Thyroid gland (tissue), 4 donors: ENCODE data around the gene ST8SIA2. TPM values are rescaled to one million over a fixed set of nuclear protein-coding genes. Genes with fewer than 3 reads are reported as not detected.

ENCODE experiments used
- DNase-seq, 2 donors: peaks; one replicate each; pipeline ENCODE4 v3.0.0-alpha.2; 2019
- H3K27ac ChIP-seq, 3 donors: fragments of 200-600 bp; sonication (generic); 1 replicate in 2 of 3; 2 replicates in 1 of 3; pipeline ENCODE4 v1.5.1; 2016 to 2019; ENCODE audit warnings: mild to moderate bottlenecking in 1 of 3, moderate library complexity in 1 of 3
- H3K27me3 ChIP-seq: fragments of 200-600 bp; sonication (generic); one replicate; pipeline ENCODE4 v1.5.1; 2019
- H3K36me3 ChIP-seq, 2 donors: fragments of 200-600 bp; sonication (generic); one replicate each; pipeline ENCODE4 v1.5.1; 2016 to 2019
- H3K4me1 ChIP-seq, 2 donors: fragments of 200-600 bp; sonication (generic); one replicate each; pipeline ENCODE4 v1.5.1; 2017 to 2019
- H3K4me3 ChIP-seq, 3 donors: fragments of 200-600 bp; sonication (generic); replicated peaks in 1 of 3; 1 replicate in 2 of 3; 2 replicates in 1 of 3; pipeline ENCODE4 v1.5.1; 2016; ENCODE audit warnings: mild to moderate bottlenecking in 1 of 3
- H3K9me3 ChIP-seq: fragments of 200-600 bp; sonication (generic); one replicate; pipeline ENCODE4 v1.5.1; 2017
- POLR2A ChIP-seq, 2 donors: fragments of 450-650 bp; IDR thresholded peaks; one replicate each; pipeline ENCODE4 v1.6.1; 2017; ENCODE audit warnings: antibody characterized with exemption in 2 of 2, mild to moderate bottlenecking in 2 of 2, moderate library complexity in 1 of 2
- WGBS, 2 donors: methylation state at CpG; one replicate each; pipeline ENCODE4 v1.1.5; 2017; 5-methylcytosine and 5-hydroxymethylcytosine counted together
- intact Hi-C: fragments of 100-400 bp; cut with DNase I; formaldehyde crosslinking; loops from one replicate; pipeline ENCODE4 v1.15.1; 2023
- total RNA-seq, 4 donors: library from RNA; depleted of rRNA; stranded (reverse); fragments of >200 nt; gene quantifications; one replicate each; pipeline ENCODE4 v1.2.3, GENCODE V29; 2016
- TF ChIP-seq, protein P1 (sequence below), 6 experiments: fragments of 200-600 bp in 3 of 6; fragments of 450-650 bp in 3 of 6; sonication (generic) in 3 of 6; IDR thresholded peaks; one replicate each; pipeline ENCODE4 v1.5.1; 2016 to 2019; ENCODE audit warnings: antibody characterized with exemption in 6 of 6, mild to moderate bottlenecking in 2 of 6, inconsistent platforms in 1 of 6, moderate library complexity in 1 of 6

Gene ST8SIA2
- total RNA-seq, 4 donors from 2014 or later: under 0.01 to 4.3 TPM; not detected in 2

GRCh38 chr15:92502930-92503857 is 109.5 kb downstream of the ST8SIA2 start:
- H3K4me3 ChIP-seq: no peak overlapping the region
- H3K27me3 ChIP-seq: no peaks in the 10 kb centered on the region
- no peaks in the 10 kb centered on the region for H3K9me3 ChIP-seq
- H3K4me1 ChIP-seq: no peaks in the 10 kb centered on the region
- no peak overlapping the region for H3K27ac ChIP-seq
- intact Hi-C loops: no loop called here
- H3K36me3 ChIP-seq: no peaks in the 10 kb centered on the region
- DNase-seq: no peak
- WGBS, 2 donors: 77 to 80% methylated on average over 5 of the region's 5 CpGs
- TF ChIP-seq, protein P1, sequence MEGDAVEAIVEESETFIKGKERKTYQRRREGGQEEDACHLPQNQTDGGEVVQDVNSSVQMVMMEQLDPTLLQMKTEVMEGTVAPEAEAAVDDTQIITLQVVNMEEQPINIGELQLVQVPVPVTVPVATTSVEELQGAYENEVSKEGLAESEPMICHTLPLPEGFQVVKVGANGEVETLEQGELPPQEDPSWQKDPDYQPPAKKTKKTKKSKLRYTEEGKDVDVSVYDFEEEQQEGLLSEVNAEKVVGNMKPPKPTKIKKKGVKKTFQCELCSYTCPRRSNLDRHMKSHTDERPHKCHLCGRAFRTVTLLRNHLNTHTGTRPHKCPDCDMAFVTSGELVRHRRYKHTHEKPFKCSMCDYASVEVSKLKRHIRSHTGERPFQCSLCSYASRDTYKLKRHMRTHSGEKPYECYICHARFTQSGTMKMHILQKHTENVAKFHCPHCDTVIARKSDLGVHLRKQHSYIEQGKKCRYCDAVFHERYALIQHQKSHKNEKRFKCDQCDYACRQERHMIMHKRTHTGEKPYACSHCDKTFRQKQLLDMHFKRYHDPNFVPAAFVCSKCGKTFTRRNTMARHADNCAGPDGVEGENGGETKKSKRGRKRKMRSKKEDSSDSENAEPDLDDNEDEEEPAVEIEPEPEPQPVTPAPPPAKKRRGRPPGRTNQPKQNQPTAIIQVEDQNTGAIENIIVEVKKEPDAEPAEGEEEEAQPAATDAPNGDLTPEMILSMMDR (IDR thresholded peaks at IDR 0.05): no peak
- no peak for TF ChIP-seq POLR2A (IDR thresholded peaks at IDR 0.05)

DNA sequence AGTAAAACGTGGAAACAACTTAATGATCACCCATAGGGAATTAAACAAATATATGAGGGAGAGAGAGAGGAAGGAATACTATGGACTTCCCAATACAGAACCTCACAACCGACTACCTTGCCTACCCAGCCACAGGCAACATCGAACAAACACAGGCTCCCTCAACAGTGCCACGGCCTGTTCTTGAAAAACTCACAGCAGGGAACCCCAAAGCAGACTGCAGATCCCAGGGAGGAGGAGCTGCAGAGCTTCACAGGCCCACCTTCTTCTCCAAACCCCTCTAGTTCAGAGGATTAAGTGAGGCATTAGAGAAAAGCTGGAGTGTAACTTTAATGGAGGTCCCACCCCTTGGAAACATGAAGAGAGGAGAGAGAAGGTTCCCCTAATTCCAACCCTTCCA is 110.2 kb downstream of the ST8SIA2 start:
- Histone ChIP-seq H3K36me3 (no peaks in the 10 kb centered on the region), H3K27me3 (no peaks in the 10 kb centered on the region), H3K4me3 (no peak overlapping the region), H3K27ac (no peak overlapping the region), H3K9me3 (no peaks in the 10 kb centered on the region), H3K4me1 (no peaks in the 10 kb centered on the region)
- DNase-seq: no peak
- TF ChIP-seq, protein P1 (IDR thresholded peaks at IDR 0.05): no peak
- TF ChIP-seq POLR2A (IDR thresholded peaks at IDR 0.05): no peak
- 50 to 66% methylated on average over 4 of the region's 4 CpGs for WGBS, 2 donors
- intact Hi-C loops: no loop called here

DNA sequence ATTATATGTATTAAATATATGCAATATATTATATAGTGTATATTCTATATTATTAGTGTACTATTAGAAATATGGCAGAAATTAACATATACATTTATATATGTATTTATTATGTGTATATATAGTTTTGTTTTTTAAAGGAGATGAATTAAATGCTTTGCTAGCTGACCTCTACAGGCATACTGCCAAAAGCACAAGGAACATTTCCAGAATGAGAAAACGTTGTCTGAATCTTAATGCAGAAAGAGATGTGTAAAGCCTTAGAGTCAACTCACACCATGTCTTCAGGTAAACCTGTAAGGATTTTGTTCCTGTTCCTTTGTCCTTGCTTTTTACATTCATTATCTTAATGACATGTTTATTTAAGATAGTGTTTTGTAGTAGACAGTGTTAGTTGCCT is 111.9 kb downstream of the ST8SIA2 start:
- Histone ChIP-seq H3K27ac (no peak overlapping the region), H3K4me1 (no peaks in the 10 kb centered on the region)
- DNase-seq: no peak

GRCh38 chr15:92506506-92506905 is 112.8 kb downstream of the ST8SIA2 start:
- H3K27ac ChIP-seq: no peak overlapping the region

More for the DNA sequence above, 111.9 kb downstream of the ST8SIA2 start:
- H3K27me3 ChIP-seq: no peaks in the 10 kb centered on the region
- H3K36me3 ChIP-seq: no peaks in the 10 kb centered on the region
- no peaks in the 10 kb centered on the region for H3K9me3 ChIP-seq
- TF ChIP-seq, protein P1 (IDR thresholded peaks at IDR 0.05): no peak
- TF ChIP-seq POLR2A (IDR thresholded peaks at IDR 0.05): no peak
- no peak overlapping the region for H3K4me3 ChIP-seq
- 10 to 39% methylated on average over 1 of the region's 1 CpG for WGBS, 2 donors
- intact Hi-C loops: no loop called here

More at GRCh38 chr15:92506506-92506905, 112.8 kb downstream of the ST8SIA2 start:
- H3K27me3 ChIP-seq: no peaks in the 10 kb centered on the region
- H3K4me1 ChIP-seq: no peaks in the 10 kb centered on the region
- no peaks in the 10 kb centered on the region for H3K9me3 ChIP-seq
- DNase-seq: no peak
- no peak for TF ChIP-seq POLR2A (IDR thresholded peaks at IDR 0.05)
- TF ChIP-seq, protein P1 (IDR thresholded peaks at IDR 0.05): no peak
- 75 to 76% methylated on average over 4 of the region's 4 CpGs for WGBS, 2 donors
- H3K4me3 ChIP-seq: no peak overlapping the region
- intact Hi-C loops: no loop called here
- H3K36me3 ChIP-seq: no peaks in the 10 kb centered on the region
